Psoas muscle (tissue), 8 donors: ENCODE results near the gene NDST1. TPM values are rescaled to one million over a fixed set of nuclear protein-coding genes. Genes with fewer than 3 reads are reported as not detected.

ENCODE experiments used
- ATAC-seq, 4 donors: fragments of 200-7000 bp; cut with Tn5 transposase; one replicate each; pipeline ENCODE4 v1.9.1; 2020; ENCODE audit warnings: moderate library complexity in 3 of 4, mild to moderate bottlenecking in 2 of 4
- DNase-seq, 2 donors: peaks; one replicate each; pipeline ENCODE4 v3.0.0-alpha.2; 2020
- H3K27ac ChIP-seq: fragments of 200-600 bp; one replicate; pipeline ENCODE4 v1.8.0; 2022
- H3K27me3 ChIP-seq, 3 donors: fragments of 200-600 bp in 1 of 3; one replicate each; pipeline versions ENCODE4 v1.6.1 to v1.8.0; 2013 to 2022; ENCODE audit warnings: low read length in 2 of 3, mild to moderate bottlenecking in 2 of 3, moderate library complexity in 1 of 3; ENCODE audit not compliant: insufficient read depth in 3 of 3
- H3K36me3 ChIP-seq, 2 donors: fragments of 200-600 bp in 1 of 2; one replicate each; pipeline versions ENCODE4 v1.6.1 to v1.8.0; 2013 to 2022; ENCODE audit warnings: low read depth in 1 of 2, mild to moderate bottlenecking in 1 of 2, moderate library complexity in 1 of 2; ENCODE audit not compliant: insufficient read depth in 1 of 2
- H3K4me1 ChIP-seq: fragments of 200-600 bp; one replicate; pipeline ENCODE4 v1.8.0; 2022
- H3K4me3 ChIP-seq: fragments of 200-600 bp; one replicate; pipeline ENCODE4 v1.8.0; 2022; ENCODE audit warnings: mild to moderate bottlenecking
- H3K9me3 ChIP-seq: fragments of 200-600 bp; one replicate; pipeline ENCODE4 v1.8.0; 2022
- CTCF ChIP-seq: fragments of 200-600 bp; IDR thresholded peaks from one replicate; pipeline ENCODE4 v1.8.0; 2022; ENCODE audit warnings: antibody characterized with exemption
- WGBS, 3 donors: extraction: QIAGEN DNeasy Blood & Tissue Kit; methylation state at CpG; one replicate each; pipeline versions ENCODE4 v1.1.6 to v1.1.7; 2013; 5-methylcytosine and 5-hydroxymethylcytosine counted together
- intact Hi-C, 2 donors: fragments of 100-400 bp; cut with DNase I; formaldehyde crosslinking; loops; one replicate each; pipeline versions ENCODE4 v1.11.0 to v1.14.2; 2022
- polyA plus RNA-seq, 3 donors: library from polyadenylated mRNA; stranded (reverse); fragments of 200-250 nt; gene quantifications; one replicate each; pipeline ENCODE4 v1.2.3, GENCODE V29; 2013
- total RNA-seq, 4 donors: library from RNA; stranded (reverse); fragmentation: NEBNext Ultra II Directional in 2 of 4; extraction: Animal tissue kit (Norgen Biotek cat#: 25700) in 2 of 4; gene quantifications; one replicate each; pipeline versions ENCODE4 v1.2.1 to v1.2.4, GENCODE V29; 2021 to 2023
- donor health status: healthy with polysubstance abuse.
- donor health status: DM: no; HTN: no; CAD: no; lungs with moderate emphysema.
- donor health status: Bipolar disorder and iron deficiency.
- donor health status: healthy.
- donor health status: DM: yes; HTN: yes; CAD: no.
- donor health status: DM: no; HTN: no; CAD: no.
- donor health status: DM: no; HTN: no; CAD: no.
- donor health status: DM: yes; HTN: yes; CAD: no.

Gene NDST1
- total and polyA plus RNA-seq, 7 donors: 11.0 to 40.2 (median 30.1) TPM

DNA sequence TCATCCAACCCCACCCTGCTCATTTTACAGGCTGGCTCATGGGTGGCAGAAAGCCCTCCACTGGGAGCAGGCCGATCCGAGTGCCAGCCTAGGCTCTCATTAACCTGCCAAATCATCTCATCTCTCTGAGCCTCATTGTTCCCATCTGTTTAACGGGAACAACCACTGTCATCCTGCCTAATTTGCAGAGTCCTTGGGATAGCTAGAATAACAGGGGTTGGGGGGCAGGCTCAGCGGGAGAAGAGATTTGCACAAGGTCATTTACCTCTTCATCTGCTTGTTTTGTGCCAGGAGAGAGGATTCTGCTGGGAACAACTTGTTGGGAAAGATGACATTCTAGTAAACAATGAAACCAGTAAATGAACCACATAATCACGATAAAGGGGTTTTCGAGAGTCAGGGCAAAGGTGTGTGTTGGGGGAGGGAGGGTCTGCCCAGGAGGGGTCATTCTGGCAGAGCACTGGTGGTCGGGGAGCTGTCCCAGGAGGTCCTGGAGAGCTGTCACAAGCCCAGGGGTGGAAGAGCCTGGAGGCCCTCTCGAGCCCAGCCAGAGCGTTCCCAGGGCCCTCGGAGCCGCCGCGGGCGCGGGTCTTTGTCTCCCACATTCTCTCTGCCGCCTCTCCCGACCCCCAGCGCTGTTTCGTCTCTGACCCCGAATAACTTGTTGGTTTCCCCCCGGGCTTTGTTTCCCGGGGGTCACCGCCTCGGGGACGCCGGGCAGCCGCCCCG lies 22.8 kb upstream of the NDST1 start:
- Histone ChIP-seq H3K27me3 (no peaks in the 10 kb centered on the region), H3K4me1 (peaks cover 40% of the 10 kb centered on the region), H3K36me3 (peaks cover 0 to 3% of the 10 kb centered on the region in 2 donors), H3K9me3 (no peaks in the 10 kb centered on the region), H3K4me3 (peak overlapping the region; percentile 100), H3K27ac (peak overlapping the region; percentile 93)
- DNase-seq (no peak), ATAC-seq (peak in 1 of 4 donors; percentile 3)
- intact Hi-C loops: loop anchor here (5.0 kb wide), 2 partner anchors 33 to 37 kb away; no protein-coding TSS in a partner anchor
- 14 to 22% (median 20%) methylated on average over 23 to 28 of the region's 28 CpGs for WGBS, 3 donors
- no peak for TF ChIP-seq CTCF

DNA sequence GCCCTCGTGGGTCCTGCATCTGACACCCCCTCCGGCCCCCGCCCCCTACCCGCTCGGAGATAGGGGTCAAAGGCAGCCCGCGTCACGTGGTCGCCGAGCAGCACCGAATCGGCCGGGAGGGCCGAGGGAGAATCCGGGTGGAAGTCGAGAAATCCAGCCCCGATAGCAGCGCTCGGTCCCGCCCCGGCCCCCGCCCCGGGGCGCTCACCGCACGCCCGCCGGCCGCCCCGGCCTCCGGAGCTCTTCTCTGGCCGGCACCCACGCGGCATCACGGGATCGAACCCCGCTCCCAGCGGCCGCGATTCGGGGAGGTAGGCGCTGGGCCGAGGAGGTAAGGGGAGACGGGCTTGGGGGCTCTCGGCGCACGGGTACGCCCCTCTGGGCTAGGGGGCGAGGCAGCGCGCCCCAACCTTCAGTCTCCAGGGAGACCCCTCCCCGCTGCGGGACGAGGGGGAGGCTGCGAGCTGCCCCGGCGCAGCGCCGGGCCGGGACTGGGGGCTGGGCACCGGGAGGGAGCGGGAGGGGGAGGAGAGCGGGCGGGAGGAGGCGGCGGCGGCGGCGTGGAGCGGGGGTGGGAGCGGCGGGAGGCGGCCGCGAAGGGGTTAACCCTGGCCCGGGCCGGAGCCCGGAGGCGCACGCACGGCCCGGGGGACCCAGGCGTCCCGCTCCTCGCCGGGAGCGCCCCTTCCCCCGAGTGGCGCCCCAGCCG lies 22.1 kb upstream of the NDST1 start:
- WGBS, 3 donors: 0 to 1% (median 1%) methylated on average over 39 to 85 of the region's 90 CpGs
- H3K27me3 ChIP-seq: no peaks in the 10 kb centered on the region
- peaks cover 47% of the 10 kb centered on the region for H3K4me1 ChIP-seq
- H3K36me3 ChIP-seq: peaks cover 0 to 4% of the 10 kb centered on the region in 2 donors
- H3K9me3 ChIP-seq: no peaks in the 10 kb centered on the region
- DNase-seq (peak; percentile 72 to 86), ATAC-seq (peak; percentile 51 to 67 (median 64))
- H3K4me3 ChIP-seq: peak overlapping the region; percentile 100
- TF ChIP-seq CTCF: no peak
- peak overlapping the region; percentile 93 for H3K27ac ChIP-seq
- intact Hi-C loops: loop anchor here (5.0 kb wide), 2 partner anchors 34 to 36 kb away; no protein-coding TSS in a partner anchor

GRCh38 chr5:150486402-150487198 lies 21.3 kb upstream of the NDST1 start:
- DNase-seq (peak; percentile 64 to 67), ATAC-seq (peak; percentile 10 to 45 (median 29))
- peak overlapping the region; percentile 93 for H3K27ac ChIP-seq
- no peaks in the 10 kb centered on the region for H3K27me3 ChIP-seq
- peaks cover 55% of the 10 kb centered on the region for H3K4me1 ChIP-seq
- H3K36me3 ChIP-seq: peaks cover 0 to 6% of the 10 kb centered on the region in 2 donors
- TF ChIP-seq CTCF: no peak
- no peaks in the 10 kb centered on the region for H3K9me3 ChIP-seq
- H3K4me3 ChIP-seq: peak overlapping the region; percentile 100
- intact Hi-C loops: loop anchor here (5.0 kb wide), 2 partner anchors 34 to 36 kb away; no protein-coding TSS in a partner anchor
- WGBS, 3 donors: 1 to 3% (median 1%) methylated on average over 29 to 60 of the region's 60 CpGs

- DNase-seq (peak; percentile 49 to 66), ATAC-seq (peak; percentile 61 to 77 (median 67))
- H3K27ac ChIP-seq: peak overlapping the region; percentile 93
- H3K27me3 ChIP-seq: no peaks in the 10 kb centered on the region
- peak overlapping the region; percentile 100 for H3K4me3 ChIP-seq
- intact Hi-C loops: loop anchor here (5.0 kb wide), 2 partner anchors 35 kb away; no protein-coding TSS in a partner anchor
- TF ChIP-seq CTCF: peak; percentile 13
- no peaks in the 10 kb centered on the region for H3K9me3 ChIP-seq
- WGBS, 3 donors: 17 to 29% (median 24%) methylated on average over 10 of the region's 10 CpGs
- H3K4me1 ChIP-seq: peaks cover 63% of the 10 kb centered on the region
- peaks cover 0 to 13% of the 10 kb centered on the region in 2 donors for H3K36me3 ChIP-seq
These were observed 20.5 kb upstream of the NDST1 start for GRCh38 chr5:150487199-150488061.
